NCI-H146 treated with DMSO at 0.1 percent for 48 hours (cell line): ENCODE results near the gene TRMU.

ENCODE experiments used
- DNase-seq: peaks from one replicate; lab custom pipeline; 2025; ENCODE audit not compliant: unreplicated experiment; lab: John Stamatoyannopoulos, UW

The TRMU gene

GRCh38 chr22:46368871-46369715 is 33.6 kb downstream of the TRMU start:
- no peak for DNase-seq

GRCh38 chr22:46369716-46370583 is 34.4 kb downstream of the TRMU start:
- DNase-seq: no peak

- no peak for DNase-seq
Observed at GRCh38 chr22:46370584-46371291, 35.2 kb downstream of the TRMU start.

- no peak for DNase-seq
Observed at GRCh38 chr22:46371623-46372226, 36.2 kb downstream of the TRMU start.

GRCh38 chr22:46372686-46373085 is 37.2 kb downstream of the TRMU start:
- DNase-seq: no peak

- no peak for DNase-seq
Observed at GRCh38 chr22:46373159-46373558, 37.6 kb downstream of the TRMU start.

- DNase-seq: no peak
Observed at GRCh38 chr22:46373921-46374662, 38.6 kb downstream of the TRMU start.

- no peak for DNase-seq
Observed at GRCh38 chr22:46374663-46375474, 39.4 kb downstream of the TRMU start.

GRCh38 chr22:46376111-46376510 is 40.6 kb downstream of the TRMU start:
- no peak for DNase-seq

GRCh38 chr22:46376908-46377524 is 41.5 kb downstream of the TRMU start:
- DNase-seq: no peak

GRCh38 chr22:46377525-46378425 is 42.3 kb downstream of the TRMU start:
- no peak for DNase-seq

GRCh38 chr22:46378426-46379065 is 43.0 kb downstream of the TRMU start:
- DNase-seq: no peak

GRCh38 chr22:46379066-46379930 is 43.8 kb downstream of the TRMU start:
- DNase-seq: no peak

- no peak for DNase-seq
Observed at GRCh38 chr22:46380069-46380468, 44.6 kb downstream of the TRMU start.

- no peak for DNase-seq
Observed at GRCh38 chr22:46380581-46380980, 45.1 kb downstream of the TRMU start.

GRCh38 chr22:46381142-46381541 is 45.6 kb downstream of the TRMU start:
- no peak for DNase-seq

GRCh38 chr22:46381731-46382130 is 46.2 kb downstream of the TRMU start:
- DNase-seq: no peak
